Glomerular visceral epithelial cell (primary cell): ENCODE data around the gene WBP1L.
A peak's percentile ranks its signal among the peaks of the same experiment; 100 is the strongest.

ENCODE experiments used
- DNase-seq: peaks from one replicate; pipeline ENCODE4 v3.0.0-alpha.2; 2016; ENCODE audit errors: extremely low spot score

WBP1L gene

DNA sequence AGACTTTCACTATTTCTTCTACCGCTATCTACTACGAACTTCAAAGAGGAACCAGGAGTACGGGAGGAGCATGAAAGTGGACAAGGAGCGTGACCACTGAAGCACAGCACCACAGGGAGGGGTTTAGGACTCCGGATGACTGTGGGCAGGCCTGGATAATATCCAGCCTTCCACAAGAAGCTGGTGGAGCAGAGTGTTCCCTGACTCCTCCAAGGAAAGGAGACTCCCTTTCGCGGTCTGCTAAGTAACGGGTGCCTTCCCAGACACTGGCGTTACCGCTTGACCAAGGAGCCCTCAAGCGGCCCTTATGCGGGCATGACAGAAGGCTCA lies 15.2 kb downstream of the WBP1L start:
- DNase-seq = peak; percentile 54

DNA sequence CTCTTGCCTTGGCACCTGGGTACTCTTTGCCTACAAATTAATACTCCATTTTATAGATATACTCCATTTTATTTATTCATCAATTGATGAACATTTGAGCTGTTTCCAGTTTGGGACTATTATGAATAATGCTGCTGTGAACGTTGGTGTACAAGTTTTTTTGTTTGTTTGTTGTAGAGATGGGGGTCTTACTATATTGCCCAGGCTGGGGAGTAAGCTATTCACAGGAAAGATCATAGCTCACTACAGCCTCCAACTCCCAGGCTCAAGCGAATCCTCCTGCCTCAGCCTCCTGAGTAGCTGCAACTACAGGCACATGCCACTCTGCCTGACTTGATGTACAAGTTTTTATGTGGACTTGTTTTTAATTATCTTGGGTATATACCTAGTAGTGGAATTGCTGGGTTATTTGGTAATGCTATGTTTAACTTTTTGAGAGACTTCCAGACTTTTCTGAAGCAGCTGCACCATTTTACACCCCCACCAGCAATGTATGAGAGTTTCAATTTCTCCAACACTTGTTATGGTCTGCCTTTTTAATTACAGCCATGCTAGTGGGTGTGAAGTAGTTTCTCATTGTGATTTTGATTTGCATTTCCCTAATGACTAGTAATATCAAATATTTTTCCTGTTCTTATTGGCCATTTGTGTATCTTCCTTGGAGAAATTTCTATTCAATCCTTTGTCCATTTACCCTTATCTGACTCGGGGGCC lies 15.9 kb downstream of the WBP1L start:
- no peak for DNase-seq

DNA sequence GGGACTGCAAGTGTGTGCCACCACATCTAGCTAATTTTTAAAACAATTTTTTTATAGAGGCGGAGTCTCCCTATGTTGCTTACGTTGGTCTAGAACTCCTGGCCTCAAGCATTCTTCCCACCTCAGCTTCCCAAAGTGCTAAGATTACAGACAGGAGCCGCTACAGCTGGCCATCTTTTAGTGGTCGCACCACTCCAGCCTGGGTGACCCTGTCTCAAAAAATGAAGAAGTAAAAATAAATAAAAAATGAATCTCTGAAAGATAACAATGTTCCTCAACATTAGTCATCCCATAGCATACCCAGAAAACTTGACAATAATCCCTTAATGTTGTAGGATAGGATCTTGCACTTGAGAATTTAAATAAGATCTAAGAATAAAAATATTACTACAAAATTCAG lies 18.2 kb downstream of the WBP1L start:
- DNase-seq = no peak

DNA sequence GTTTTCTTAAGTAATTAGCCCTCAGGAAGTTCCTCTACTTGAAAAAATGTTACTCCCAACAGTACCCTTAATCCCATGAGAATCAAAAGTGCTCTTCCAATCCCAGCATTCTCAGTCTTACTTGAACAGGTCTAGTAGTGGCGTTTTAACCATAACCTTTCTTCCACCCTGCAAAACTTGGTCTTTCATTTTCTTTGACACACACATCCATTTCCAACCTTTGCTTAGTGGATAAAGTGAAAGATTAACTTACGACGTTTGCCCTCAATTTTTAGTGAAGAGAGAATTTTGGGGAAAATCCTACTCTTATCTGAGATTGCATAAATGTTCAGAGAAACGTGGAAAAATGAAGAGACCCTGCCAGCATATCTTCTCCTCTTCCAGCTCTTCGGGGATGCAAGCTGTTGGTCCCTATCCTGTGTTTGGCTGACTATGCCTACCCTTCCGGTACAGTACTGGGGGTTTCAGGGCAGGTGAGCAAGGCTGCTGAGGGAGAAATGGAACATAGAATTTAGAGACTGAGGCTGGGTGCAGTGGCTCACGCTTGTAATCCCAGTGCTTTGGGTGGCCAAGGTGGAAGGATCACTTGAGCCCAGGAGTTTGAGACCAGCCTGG lies 18.8 kb downstream of the WBP1L start:
- DNase-seq = no peak

DNA sequence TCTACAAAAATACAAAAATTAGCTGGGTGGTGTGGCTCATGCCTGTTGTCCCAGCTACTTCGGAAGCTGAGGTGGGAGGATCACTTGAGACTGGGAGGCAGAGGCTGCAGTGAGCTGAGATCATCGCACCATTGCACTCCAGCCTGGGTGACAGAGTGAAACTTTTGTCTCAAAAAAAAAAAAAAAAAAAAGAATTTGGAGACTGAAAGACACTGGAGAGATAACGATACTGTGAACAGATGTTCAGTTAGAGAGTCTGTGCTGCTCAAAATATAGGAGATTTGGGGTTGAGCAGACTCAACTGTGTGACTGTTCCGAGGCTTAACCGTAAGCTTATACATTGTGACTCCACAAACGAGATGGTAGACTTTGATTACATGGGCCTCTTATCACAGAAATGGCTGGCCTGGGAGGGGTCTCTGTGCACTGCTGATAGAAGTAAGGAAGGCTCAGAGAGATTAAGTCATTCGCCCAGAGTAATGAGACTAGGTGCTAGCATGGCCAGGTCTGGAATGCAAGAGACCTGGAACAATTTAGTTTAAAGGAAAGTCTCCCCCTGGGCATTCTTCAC lies 19.4 kb downstream of the WBP1L start:
- DNase-seq = no peak

DNA sequence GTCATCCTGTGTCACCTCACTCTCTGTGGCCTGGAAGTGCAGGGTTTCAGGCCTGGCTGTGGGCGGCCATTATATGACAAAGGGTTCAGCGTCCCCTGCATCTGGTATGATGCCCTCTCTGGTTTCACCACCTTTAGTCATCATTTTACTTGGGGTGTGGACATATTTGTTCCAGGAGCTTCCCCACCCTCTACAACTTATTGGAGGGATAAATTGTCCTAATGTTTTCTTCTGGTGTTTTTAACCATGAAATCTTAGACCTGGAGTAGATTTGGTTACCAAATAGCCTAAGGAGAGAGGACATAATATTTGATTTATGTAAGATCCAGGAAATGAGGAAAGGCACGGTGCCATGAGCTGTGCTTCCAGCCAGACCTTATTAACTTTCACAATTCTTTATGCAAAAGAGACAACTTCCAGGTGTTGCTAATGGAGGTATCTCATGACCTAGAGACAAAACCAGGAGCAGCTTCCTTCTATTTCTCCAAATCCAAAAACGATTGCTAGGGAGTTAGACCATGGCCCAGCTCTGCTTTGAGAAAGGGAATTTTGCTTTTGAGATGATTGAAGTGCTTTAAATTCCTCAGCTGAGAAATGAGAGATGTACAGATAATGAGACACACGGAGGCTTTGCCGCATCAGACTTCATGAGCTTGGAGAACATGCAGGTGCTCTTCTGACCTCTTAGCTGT lies 20.9 kb downstream of the WBP1L start:
- no peak for DNase-seq

DNA sequence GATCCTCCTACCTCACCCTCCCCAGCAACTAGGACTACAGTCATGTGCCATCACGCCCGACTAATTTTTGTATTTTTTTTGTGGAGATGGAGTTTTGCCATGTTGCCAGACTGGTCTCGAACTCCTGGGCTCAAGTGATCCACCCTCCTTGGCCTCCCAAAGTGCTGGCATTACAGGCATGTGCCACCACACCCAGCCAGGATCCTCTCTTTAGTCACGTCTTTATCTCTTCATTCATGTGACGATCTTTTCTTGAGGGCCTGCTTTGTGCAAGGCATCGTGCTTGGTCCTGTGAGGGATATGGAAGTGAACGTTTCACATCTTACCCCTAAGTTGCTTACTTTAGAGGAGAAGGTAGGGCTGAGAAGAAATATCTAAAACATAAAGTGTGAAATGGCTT lies 21.6 kb downstream of the WBP1L start:
- DNase-seq = no peak

DNA sequence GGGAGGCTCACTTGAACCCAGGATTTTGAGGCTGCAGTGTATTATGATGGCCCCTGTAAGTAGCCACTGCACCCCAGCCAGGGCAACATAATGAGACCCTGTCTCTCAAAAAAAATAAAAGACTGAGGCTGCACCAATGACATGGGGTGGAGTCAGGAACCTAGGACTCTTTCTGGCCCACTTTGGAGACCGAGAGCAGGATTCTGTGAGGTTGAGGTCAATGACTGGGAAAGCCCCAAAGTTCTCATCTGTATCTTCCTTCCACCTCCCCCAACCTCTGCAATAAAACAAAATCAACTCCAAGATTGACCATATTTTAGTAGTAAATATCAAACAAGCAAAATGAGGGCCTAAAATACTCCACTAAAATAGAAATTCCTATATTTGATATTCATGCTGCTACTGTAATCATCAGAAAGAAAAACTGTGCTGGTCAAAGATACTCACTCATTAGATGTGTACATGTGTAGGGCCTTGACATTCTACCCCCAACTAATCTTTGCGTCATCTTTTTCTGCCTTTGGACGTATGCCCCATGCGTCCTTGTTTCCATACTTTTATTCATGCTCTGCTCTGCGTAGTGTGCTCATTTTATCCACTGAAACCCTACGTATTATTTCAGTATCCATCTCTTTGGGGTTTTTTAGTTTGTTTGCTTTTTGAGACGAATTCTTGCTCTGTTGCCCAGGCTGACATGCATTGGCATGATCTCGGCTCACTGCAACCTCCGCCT lies 23.8 kb downstream of the WBP1L start:
- DNase-seq = no peak

DNA sequence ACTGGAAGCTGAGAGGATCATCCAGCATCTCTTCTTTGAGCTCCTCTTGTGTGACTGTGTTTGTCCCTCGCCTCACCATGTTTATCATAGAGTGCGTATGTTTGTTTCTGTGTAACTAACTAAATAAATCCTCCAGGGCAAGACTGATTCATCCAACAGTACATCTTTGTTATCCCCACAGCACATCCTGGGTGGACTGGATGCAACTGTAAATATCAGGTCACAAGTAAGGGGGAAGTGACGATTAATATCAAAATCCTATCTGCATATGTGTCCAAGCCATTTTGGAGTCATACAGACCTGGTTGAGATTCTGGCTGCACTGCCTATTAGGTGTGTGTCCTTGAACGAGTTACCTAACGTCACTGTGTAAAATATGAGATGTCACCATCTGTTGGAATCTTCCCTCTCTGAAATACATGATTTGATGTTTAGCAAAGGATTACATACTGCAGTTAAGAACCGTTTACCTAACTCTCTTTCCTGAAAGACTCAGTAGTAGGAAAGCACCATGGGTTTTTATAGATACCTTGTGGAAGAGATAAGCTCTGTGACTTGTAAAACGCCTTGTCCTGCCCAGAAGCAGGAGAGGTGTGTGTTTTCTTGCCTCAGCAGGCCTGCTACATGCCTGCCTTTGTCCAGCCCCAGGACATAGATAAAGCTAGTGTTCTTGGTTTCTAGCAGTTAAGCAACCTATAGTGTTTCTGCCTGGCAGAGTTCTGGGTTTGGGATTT lies 25.8 kb downstream of the WBP1L start:
- no peak for DNase-seq

DNA sequence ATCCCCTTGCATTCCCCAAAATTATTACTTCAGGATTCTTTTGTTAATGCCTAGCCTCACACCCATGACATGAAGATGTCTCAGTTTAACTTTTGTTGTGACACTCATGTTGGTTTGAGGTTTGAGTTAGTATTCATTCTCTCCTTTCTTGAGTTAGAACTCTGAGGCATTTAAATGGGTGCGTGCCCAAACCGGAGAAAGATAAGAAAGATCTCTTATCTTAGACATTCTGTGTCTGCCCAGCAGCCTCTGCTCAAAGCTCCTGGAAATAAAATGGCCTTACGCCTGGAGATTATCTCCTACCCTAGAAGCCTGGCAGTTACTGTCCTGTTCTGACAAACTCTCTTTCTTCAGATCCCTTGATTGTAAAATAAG lies 26.3 kb downstream of the WBP1L start:
- no peak for DNase-seq

DNA sequence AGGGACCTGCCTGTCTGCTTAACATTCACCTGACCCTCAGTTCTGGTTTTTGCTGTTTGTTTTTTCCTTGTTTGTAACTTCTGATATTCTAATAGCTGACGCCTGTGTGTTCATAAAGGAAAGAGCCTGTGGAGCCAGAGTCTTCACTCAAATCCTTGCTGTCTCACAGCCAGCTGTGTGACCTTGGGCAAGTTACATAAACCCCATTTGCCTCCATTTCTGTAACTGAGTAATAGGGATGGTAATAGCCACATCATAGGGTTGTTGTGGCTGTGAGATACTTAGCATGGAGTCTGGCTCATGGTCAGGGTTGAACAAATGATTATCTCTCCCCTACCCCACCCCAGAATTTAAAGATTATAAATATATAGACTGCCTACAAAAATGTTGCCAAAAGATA lies 27.0 kb downstream of the WBP1L start:
- DNase-seq = no peak

DNA sequence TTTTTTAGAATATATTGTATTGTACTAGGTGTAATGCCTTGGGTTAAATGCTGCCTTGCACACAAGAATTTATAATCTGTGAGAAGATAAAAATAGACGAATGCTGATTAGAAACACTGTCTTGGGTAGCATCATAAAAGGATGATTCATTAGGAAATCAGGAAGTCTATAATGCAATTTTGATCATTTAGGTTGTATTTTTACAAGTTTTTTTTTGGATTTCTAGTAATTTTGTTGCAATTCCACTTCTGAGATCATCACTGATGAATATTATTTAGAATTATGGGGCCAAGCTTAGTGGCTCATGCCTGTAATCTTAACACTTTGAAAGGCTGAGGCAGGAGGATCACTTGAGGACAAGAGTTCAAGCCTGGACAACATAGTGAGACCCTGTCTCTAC lies 29.6 kb downstream of the WBP1L start:
- DNase-seq = no peak

DNA sequence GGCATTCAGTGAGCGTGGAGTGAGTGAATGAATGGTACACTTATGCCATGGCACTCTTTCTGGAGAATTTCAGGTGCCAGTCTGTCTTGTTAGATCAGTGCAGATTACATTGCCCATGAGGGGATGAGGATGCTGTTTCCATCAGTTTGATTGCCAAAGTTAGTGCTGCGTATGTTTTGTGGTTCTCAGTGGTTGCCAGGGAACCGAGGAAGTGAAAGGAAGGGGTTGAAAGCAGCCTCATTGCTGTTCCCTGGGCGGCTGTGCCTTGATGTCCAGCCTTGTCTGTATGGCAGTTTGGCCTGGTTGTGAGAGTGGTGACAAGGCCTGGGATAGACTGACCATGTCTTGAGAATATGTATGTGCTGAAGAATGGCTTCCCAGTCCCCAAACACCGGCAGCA lies 30.2 kb downstream of the WBP1L start:
- DNase-seq = peak; percentile 28

DNA sequence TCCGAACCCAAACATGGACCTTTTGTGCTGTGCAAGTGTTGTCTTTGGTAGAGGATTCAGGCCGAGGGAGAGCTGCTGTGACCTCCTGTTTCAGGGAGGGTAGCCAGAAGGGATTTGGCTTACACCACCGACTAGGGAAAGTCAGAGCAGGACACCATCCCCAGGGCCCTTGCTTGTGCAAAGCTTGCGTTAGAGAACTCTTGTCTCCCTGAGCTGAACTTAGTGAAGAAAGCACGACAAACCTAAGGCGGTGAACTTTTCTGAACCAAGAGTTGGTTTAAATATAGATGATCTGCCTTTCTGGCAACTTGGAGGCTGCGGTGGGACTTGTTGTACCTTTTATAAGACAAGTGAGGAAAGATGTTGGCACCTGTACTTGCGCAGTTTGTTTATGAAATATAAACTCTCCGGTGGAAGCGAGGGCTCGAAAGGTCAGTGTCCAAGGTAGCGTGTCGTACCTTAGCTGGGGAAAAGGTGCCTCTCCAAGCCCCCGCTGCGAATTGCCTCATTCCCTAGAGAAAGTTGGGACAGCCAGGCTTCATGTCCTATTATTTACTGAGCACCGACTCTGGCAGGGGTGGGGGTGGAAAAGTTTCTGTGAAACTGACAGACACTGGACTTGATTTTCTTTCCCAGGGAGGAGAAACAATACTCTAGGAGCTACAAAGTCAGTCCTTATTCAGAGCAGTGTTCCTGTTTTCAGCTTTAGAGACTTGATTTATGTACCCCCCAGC lies 31.6 kb downstream of the WBP1L start:
- DNase-seq = no peak

DNA sequence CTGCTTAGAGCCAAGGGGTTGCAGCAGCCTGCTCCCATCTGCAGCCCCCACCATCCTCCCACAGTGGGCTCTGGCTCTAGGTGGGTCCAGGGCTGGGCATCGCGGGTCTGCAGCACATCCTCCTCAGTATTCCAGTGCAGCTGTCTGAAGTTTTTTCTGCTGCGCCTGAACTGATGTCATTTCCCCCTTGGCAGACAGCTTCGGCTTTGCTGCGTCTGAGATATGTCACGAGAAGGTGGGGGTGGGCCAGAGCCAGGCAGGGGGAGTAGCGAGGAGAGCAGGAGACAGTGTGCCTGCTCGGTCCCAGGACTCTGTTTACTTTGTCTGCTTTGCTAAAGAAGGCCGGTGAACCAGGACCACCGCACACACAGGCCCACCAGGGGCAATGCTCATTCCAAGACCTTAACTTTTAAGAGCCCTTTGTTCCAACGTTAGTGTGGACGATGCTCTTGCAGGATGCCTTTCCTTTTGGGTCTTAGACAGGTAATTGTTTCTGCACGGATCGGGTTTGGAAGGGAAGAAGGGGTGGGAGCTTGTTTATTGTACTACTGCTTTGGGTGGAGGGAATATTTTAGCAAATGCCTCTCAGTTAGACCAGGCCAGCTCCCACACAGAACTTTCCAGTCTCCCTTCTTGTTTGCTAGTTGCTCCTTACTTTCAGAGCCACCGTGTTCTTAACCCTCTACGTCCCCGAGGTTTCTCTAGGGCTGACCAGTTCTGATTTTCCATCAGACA lies 32.4 kb downstream of the WBP1L start:
- peak; percentile 83 for DNase-seq

DNA sequence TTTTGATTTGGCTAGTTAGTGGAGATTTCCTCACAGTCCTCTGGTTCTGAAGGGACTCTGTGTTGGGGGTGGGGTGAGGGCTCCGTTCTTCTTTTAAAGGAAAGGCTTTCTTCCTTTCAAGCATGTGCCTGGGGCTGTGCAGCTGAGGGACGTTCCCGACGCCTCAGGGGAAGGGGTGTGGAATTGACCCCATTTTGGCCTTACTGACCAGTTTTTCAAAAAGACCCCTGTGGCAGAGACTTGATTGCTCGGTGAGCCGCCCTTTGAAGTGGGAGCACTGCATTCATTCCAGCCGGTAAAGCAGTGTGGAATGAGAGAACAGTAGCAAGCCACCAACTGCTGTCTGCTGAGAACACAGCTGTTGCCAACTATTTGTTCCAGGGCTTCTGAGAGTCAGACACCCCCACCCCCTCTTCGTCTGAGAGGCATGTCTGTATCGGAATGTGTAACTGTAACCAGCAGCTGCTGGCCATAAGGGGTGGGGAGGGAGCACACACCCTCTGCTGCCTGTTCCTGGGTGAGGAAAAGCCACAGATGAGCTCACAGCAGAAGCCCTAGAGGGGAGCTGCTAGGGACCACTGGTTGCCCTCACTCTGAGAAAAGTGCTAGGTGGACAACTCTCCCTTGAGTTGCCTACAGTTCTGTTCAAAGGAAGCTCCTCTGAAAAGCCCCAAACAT lies 33.2 kb downstream of the WBP1L start:
- peak; percentile 97 for DNase-seq

DNA sequence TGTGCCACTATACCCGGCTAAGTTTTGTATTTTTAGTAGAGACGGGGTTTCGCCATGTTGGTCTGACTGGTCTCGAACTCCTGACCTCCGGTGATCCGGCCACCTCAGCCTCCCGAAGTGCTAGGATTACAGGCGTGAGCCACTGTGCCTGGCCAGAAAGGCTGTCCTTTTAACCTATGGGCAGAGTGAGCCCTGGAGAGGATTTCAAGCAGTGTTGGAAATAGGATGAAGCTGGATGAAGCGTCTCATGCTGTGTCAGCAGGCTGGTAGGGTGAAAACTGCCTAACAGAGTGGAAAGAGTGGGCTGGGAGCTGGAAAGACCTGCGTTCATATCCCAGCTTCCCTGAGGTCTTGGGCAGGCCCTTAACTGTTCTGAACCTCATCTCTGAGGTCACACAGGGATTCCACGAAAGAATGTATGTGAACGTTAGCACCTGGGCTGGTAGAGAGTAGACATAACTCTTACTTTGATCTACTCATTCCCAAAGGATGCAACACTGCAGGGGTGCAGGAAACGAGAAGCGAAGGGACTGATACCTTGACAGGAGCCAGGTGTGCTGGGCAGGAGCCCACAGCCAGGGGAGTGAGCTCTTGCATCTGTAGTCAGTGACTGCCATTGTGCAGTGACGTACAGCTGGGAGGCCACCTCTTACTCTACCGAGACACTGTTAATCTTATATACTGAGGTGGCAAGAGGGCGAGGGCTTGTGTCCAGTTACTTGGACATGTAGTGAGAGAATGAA lies 34.1 kb downstream of the WBP1L start:
- DNase-seq = no peak

DNA sequence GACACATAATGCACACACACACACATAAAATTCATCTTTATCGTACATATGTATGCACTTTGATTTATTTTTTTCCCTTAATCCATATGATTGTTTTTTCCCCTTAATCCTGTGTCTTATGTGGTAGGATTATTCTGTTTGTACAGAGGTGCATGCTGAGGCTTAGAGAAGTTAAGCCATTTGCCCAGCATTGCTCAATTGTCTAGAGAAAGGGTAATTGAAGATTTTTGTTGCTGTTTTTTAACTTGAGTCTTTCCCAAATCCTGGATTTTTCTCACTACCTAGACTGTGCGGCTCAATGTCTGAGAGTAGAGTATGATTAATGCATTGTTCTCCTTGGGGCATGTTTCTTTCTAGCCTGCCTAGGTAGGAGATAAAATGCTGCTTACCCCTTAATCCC lies 35.0 kb downstream of the WBP1L start:
- DNase-seq = no peak
